WTC11 (cell line): ENCODE measurements around the gene MRAP. TPM values are rescaled to one million over a fixed set of nuclear protein-coding genes. Genes with fewer than 3 reads are reported as not detected.

ENCODE experiments used
- ATAC-seq: fragments of 200-7000 bp; cut with Tn5 transposase; 2 replicates; pipeline ENCODE4 v1.10.0; 2021; ENCODE audit warnings: mild to moderate bottlenecking, moderate library complexity
- CTCF ChIA-PET: fragments of 300-600 bp; sonication (Branson Sonifier 250); formaldehyde crosslinking; loops from one replicate; lab custom pipeline; 2021; ENCODE audit warnings: antibody characterized with exemption; lab: Charles Lee
- POLR2A ChIA-PET: fragments of 350-600 bp; sonication (Branson Sonifier 250); formaldehyde crosslinking; loops from one replicate; lab custom pipeline; 2021; ENCODE audit warnings: antibody characterized with exemption; lab: Charles Lee
- DNase-seq: peaks from one replicate; pipeline ENCODE4 v3.0.0; 2021; ENCODE audit warnings: low spot score
- H3K27ac Mint-ChIP-seq: 2 replicates; pipeline ENCODE4 v1.8.0; 2021; ENCODE audit warnings: mixed read lengths
- H3K27me3 Mint-ChIP-seq: 2 replicates; pipeline ENCODE4 v1.8.0; 2021; ENCODE audit warnings: low read depth, mild to moderate bottlenecking, moderate library complexity, mixed read lengths
- H3K36me3 Mint-ChIP-seq: 2 replicates; pipeline ENCODE4 v1.8.0; 2021; ENCODE audit warnings: mixed read lengths
- H3K4me1 Mint-ChIP-seq: 2 replicates; pipeline ENCODE4 v1.8.0; 2022; ENCODE audit warnings: mixed read lengths
- H3K4me3 Mint-ChIP-seq: 2 replicates; pipeline ENCODE4 v1.8.0; 2021; ENCODE audit warnings: mild to moderate bottlenecking, moderate library complexity, mixed read lengths
- H3K9me3 Mint-ChIP-seq: 2 replicates; pipeline ENCODE4 v1.8.0; 2021; ENCODE audit warnings: mixed read lengths
- ATF1 ChIP-seq: sonication (generic); formaldehyde crosslinking; IDR thresholded peaks from 2 replicates; pipeline ENCODE4 v1.8.1; 2023; ENCODE audit warnings: mild to moderate bottlenecking, moderate library complexity, missing genetic modification reagents
- ELF4 ChIP-seq: sonication (generic); formaldehyde crosslinking; IDR thresholded peaks from 2 replicates; pipeline ENCODE4 v1.8.1; 2022; ENCODE audit warnings: low read depth, mild to moderate bottlenecking, moderate library complexity, missing genetic modification reagents
- EMX1 ChIP-seq: fragments of 250-450 bp; sonication (Bioruptor Pico); IDR thresholded peaks from 2 replicates; pipeline ENCODE4 v1.8.0; 2021; ENCODE audit warnings: mild to moderate bottlenecking
- FOXJ3 ChIP-seq: sonication (generic); formaldehyde crosslinking; IDR thresholded peaks from 2 replicates; pipeline ENCODE4 v1.9.0; 2021; ENCODE audit warnings: missing genetic modification reagents, mild to moderate bottlenecking, borderline replicate concordance
- FOXK1 ChIP-seq: sonication (generic); formaldehyde crosslinking; IDR thresholded peaks from 2 replicates; pipeline ENCODE4 v1.8.0; 2022; ENCODE audit warnings: mild to moderate bottlenecking, moderate library complexity, missing genetic modification reagents
- SOX15 ChIP-seq: fragments of 250-450 bp; sonication (Bioruptor Pico); IDR thresholded peaks from 2 replicates; pipeline ENCODE4 v1.9.0; 2021; ENCODE audit warnings: mild to moderate bottlenecking
- STAT6 ChIP-seq: sonication (generic); formaldehyde crosslinking; conservative IDR thresholded peaks from 2 replicates; pipeline ENCODE4 v1.8.1; 2023; ENCODE audit warnings: mild to moderate bottlenecking, low read depth, missing genetic modification reagents, moderate library complexity
- ZBTB43 ChIP-seq: sonication (generic); formaldehyde crosslinking; IDR thresholded peaks from 2 replicates; pipeline ENCODE4 v1.8.1; 2023; ENCODE audit warnings: mild to moderate bottlenecking, missing genetic modification reagents
- ZNF532 ChIP-seq: fragments of 250-450 bp; sonication (Bioruptor Pico); IDR thresholded peaks from 2 replicates; pipeline ENCODE4 v1.9.0; 2021; ENCODE audit warnings: mild to moderate bottlenecking, borderline replicate concordance
- total RNA-seq: library from RNA; stranded (reverse); gene quantifications from 3 replicates; pipeline ENCODE4 v1.2.3, GENCODE V29; 2021
- TF ChIP-seq, protein P1 (sequence below): sonication (generic); formaldehyde crosslinking; IDR thresholded peaks from 2 replicates; pipeline ENCODE4 v1.8.1; 2023; ENCODE audit warnings: mild to moderate bottlenecking, missing genetic modification reagents, borderline replicate concordance
- TF ChIP-seq, protein P2 (sequence below): fragments of 250-450 bp; sonication (Bioruptor Pico); IDR thresholded peaks from 2 replicates; pipeline ENCODE4 v1.9.0; 2021; ENCODE audit warnings: moderate library complexity, mild to moderate bottlenecking, inconsistent platforms, borderline replicate concordance
- TF ChIP-seq, protein P3 (sequence below): sonication (generic); formaldehyde crosslinking; IDR thresholded peaks from 2 replicates; pipeline ENCODE4 v1.8.1; 2023; ENCODE audit warnings: mild to moderate bottlenecking, missing genetic modification reagents, moderate library complexity

Gene MRAP
- total RNA-seq, 1 experiment from 2014 or later = not detected

DNA sequence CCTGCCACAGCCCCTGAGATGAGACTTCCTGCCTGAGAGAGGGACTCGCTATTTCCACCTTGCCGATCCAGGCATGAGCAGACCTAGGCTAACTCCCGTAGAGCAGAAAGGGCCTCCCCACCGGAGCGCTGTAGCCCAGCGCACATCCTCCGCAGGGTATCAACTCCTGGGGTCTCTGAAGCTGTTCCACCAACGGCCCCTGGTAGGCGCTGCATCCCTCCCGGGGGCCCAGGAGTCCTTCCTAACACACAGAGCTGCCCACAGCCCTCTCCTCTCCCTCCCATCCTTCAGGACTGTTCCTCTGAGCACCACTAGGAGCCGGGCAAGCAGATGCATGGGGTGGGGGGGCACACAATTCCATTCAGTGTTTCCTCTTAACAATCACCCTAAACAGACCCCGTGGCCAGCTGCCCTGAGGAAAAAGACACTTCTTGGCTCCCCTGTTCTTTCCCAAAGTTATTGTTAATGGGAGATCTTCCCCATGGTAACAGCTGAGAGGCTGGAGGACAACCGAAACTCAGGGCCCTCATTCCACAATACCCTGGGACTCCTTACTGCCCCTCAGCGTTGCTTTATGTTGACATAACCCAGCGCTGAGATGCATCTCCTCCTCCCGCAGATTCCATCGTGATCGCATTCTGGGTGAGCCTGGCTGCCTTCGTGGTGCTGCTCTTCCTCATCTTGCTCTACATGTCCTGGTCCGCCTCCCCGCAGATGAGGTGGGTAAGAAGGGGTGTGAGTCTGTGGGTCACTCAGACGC is 7.5 kb downstream of the MRAP start (continued):
- TF ChIP-seq, protein P1, sequence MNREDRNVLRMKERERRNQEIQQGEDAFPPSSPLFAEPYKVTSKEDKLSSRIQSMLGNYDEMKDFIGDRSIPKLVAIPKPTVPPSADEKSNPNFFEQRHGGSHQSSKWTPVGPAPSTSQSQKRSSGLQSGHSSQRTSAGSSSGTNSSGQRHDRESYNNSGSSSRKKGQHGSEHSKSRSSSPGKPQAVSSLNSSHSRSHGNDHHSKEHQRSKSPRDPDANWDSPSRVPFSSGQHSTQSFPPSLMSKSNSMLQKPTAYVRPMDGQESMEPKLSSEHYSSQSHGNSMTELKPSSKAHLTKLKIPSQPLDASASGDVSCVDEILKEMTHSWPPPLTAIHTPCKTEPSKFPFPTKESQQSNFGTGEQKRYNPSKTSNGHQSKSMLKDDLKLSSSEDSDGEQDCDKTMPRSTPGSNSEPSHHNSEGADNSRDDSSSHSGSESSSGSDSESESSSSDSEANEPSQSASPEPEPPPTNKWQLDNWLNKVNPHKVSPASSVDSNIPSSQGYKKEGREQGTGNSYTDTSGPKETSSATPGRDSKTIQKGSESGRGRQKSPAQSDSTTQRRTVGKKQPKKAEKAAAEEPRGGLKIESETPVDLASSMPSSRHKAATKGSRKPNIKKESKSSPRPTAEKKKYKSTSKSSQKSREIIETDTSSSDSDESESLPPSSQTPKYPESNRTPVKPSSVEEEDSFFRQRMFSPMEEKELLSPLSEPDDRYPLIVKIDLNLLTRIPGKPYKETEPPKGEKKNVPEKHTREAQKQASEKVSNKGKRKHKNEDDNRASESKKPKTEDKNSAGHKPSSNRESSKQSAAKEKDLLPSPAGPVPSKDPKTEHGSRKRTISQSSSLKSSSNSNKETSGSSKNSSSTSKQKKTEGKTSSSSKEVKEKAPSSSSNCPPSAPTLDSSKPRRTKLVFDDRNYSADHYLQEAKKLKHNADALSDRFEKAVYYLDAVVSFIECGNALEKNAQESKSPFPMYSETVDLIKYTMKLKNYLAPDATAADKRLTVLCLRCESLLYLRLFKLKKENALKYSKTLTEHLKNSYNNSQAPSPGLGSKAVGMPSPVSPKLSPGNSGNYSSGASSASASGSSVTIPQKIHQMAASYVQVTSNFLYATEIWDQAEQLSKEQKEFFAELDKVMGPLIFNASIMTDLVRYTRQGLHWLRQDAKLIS (CRISPR knock-in tag) = no peak
- no peak for TF ChIP-seq FOXJ3 (CRISPR knock-in tag)
- TF ChIP-seq ELF4 = no peak
- no peak for TF ChIP-seq STAT6 (CRISPR knock-in tag)
- TF ChIP-seq ATF1 (CRISPR knock-in tag) = no peak
- TF ChIP-seq, protein P2, sequence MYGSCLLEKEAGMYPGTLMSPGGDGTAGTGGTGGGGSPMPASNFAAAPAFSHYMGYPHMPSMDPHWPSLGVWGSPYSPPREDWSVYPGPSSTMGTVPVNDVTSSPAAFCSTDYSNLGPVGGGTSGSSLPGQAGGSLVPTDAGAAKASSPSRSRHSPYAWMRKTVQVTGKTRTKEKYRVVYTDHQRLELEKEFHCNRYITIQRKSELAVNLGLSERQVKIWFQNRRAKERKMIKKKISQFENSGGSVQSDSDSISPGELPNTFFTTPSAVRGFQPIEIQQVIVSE = no peak

GRCh38 chr21:32307706-32308105 is 9.1 kb downstream of the MRAP start:
- H3K9me3 Mint-ChIP-seq = no peaks in the 10 kb centered on the region
- ATAC-seq (no peak), DNase-seq (no peak)
- no peak overlapping the region for H3K27ac Mint-ChIP-seq
- ChIA-PET POLR2A (no interaction called here), CTCF (interaction anchor here (0.9 to 2.4 kb wide), 2 partner anchors 28 to 174 kb away, joined by 3 to 16 read pairs; partner anchors contain the start of gene MIS18A)
- TF ChIP-seq FOXK1 (CRISPR knock-in tag) = no peak
- H3K36me3 Mint-ChIP-seq = peaks cover 11% of the 10 kb centered on the region; the same call in 1 of the 2 replicates
- H3K4me1 Mint-ChIP-seq = peaks cover 16% of the 10 kb centered on the region
- no peaks in the 10 kb centered on the region for H3K27me3 Mint-ChIP-seq
- no peak overlapping the region for H3K4me3 Mint-ChIP-seq

DNA sequence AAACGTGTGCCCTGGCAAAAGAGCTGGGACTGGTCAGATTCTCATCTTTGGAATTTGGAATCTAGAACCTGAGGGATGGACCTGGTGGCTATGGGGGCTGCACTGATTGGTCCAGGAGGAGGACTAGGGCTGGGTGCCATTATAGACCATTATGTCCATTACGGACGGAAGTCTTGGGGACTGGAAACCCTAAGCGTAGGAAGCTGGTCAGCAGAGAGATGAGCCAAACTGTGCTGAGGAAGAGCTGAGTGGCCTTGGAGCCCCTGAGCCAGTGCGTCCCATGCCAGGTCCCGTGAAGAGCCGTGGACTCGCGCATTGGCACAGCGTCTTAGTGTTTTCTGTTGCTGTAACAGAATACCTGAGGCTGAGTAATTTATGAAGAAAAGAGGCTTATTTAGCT is 10.0 kb downstream of the MRAP start:
- peaks cover 17% of the 10 kb centered on the region; the same call in 1 of the 2 replicates for H3K36me3 Mint-ChIP-seq
- H3K4me3 Mint-ChIP-seq = no peak overlapping the region
- ChIA-PET POLR2A (no interaction called here), CTCF (interaction anchor here (1.0 kb wide), 1 partner anchor 292 kb away, joined by 3 read pairs; no protein-coding TSS in a partner anchor)
- peak overlapping the region; percentile 25; the same call in 1 of the 2 replicates for H3K27ac Mint-ChIP-seq
- no peak for ATAC-seq
- TF ChIP-seq ZNF532 (CRISPR knock-in tag) = no peak
- TF ChIP-seq, protein P3, sequence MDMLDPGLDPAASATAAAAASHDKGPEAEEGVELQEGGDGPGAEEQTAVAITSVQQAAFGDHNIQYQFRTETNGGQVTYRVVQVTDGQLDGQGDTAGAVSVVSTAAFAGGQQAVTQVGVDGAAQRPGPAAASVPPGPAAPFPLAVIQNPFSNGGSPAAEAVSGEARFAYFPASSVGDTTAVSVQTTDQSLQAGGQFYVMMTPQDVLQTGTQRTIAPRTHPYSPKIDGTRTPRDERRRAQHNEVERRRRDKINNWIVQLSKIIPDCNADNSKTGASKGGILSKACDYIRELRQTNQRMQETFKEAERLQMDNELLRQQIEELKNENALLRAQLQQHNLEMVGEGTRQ (CRISPR knock-in tag) = no peak
- no peak for TF ChIP-seq SOX15 (CRISPR knock-in tag)
- no peak for TF ChIP-seq EMX1 (CRISPR knock-in tag)
- TF ChIP-seq ZBTB43 = no peak
- no peaks in the 10 kb centered on the region for H3K27me3 Mint-ChIP-seq
- H3K9me3 Mint-ChIP-seq = no peaks in the 10 kb centered on the region
- H3K4me1 Mint-ChIP-seq = peaks cover 16% of the 10 kb centered on the region
- no peak for DNase-seq
